Epithelial cell of proximal tubule (primary cell): ENCODE measurements around the gene FRS3. TPM values are rescaled to one million over a fixed set of nuclear protein-coding genes. Genes with fewer than 3 reads are reported as not detected.

Experiments used
- DNase-seq: peaks from one replicate; pipeline ENCODE4 v3.0.0-alpha.2; 2011; ENCODE audit warnings: low read depth
- H3K4me3 ChIP-seq: 2 replicates; pipeline ENCODE4 v1.5.1; 2011; ENCODE audit warnings: low read depth, mild to moderate bottlenecking, low read length
- total RNA-seq: library from RNA; depleted of rRNA; stranded (reverse); fragments of >200 nt; gene quantifications from 2 replicates; pipeline ENCODE4 v1.2.3, GENCODE V29; 2015
- TF ChIP-seq, protein P1 (sequence below): conservative IDR thresholded peaks from 2 replicates; pipeline ENCODE4 v1.5.1; 2012; ENCODE audit warnings: low read depth, mild to moderate bottlenecking, low read length

FRS3 gene, protein sequence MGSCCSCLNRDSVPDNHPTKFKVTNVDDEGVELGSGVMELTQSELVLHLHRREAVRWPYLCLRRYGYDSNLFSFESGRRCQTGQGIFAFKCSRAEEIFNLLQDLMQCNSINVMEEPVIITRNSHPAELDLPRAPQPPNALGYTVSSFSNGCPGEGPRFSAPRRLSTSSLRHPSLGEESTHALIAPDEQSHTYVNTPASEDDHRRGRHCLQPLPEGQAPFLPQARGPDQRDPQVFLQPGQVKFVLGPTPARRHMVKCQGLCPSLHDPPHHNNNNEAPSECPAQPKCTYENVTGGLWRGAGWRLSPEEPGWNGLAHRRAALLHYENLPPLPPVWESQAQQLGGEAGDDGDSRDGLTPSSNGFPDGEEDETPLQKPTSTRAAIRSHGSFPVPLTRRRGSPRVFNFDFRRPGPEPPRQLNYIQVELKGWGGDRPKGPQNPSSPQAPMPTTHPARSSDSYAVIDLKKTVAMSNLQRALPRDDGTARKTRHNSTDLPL
- 2.0 and 6.1 TPM in 2 replicates for total RNA-seq

DNA sequence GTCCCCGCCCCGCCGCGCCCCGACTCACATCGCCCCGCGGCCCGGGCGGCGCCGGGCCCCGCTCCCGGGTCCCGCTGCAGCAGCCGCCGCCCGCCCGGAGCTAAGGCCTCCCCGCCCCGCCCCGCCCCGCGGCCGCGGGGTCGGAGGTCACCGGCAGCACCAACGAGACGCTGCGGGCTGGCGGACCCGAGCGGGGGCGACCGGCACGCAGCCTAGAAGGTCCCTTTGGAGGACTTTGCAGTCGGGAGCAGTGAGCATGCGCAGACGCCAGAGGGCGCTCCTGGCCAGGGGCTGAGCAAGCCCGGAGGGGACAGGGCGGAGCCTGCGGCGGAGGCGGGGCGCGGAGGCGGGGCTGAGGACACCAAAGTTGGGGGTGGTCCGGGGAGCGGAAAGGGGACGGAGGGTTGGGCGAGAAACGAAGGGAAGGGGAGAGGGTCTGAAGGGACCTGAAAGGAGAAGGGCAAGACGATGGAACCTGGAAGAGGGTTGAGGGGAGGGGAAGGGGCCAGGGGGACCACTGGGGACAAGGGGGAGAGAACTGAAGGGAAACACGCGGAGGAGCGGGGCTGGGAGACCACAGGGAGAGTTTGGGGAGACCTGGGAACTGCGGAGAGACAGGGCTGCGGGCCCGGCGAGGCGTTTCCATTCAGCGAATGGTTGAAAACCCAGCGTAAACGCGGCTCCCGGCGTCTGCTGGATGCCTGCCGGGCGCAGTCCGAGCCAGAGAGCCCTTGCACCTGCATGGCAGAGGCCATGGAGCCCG lies at the start of gene FRS3:
Gene FRS3, minus strand, starts transcription at position 113 of the 763 bp plus-strand sequence. CDS start 2,913 bp downstream, outside the sequence.
- no peak for DNase-seq
- TF ChIP-seq, protein P1, sequence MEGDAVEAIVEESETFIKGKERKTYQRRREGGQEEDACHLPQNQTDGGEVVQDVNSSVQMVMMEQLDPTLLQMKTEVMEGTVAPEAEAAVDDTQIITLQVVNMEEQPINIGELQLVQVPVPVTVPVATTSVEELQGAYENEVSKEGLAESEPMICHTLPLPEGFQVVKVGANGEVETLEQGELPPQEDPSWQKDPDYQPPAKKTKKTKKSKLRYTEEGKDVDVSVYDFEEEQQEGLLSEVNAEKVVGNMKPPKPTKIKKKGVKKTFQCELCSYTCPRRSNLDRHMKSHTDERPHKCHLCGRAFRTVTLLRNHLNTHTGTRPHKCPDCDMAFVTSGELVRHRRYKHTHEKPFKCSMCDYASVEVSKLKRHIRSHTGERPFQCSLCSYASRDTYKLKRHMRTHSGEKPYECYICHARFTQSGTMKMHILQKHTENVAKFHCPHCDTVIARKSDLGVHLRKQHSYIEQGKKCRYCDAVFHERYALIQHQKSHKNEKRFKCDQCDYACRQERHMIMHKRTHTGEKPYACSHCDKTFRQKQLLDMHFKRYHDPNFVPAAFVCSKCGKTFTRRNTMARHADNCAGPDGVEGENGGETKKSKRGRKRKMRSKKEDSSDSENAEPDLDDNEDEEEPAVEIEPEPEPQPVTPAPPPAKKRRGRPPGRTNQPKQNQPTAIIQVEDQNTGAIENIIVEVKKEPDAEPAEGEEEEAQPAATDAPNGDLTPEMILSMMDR = peak; percentile 87

DNA sequence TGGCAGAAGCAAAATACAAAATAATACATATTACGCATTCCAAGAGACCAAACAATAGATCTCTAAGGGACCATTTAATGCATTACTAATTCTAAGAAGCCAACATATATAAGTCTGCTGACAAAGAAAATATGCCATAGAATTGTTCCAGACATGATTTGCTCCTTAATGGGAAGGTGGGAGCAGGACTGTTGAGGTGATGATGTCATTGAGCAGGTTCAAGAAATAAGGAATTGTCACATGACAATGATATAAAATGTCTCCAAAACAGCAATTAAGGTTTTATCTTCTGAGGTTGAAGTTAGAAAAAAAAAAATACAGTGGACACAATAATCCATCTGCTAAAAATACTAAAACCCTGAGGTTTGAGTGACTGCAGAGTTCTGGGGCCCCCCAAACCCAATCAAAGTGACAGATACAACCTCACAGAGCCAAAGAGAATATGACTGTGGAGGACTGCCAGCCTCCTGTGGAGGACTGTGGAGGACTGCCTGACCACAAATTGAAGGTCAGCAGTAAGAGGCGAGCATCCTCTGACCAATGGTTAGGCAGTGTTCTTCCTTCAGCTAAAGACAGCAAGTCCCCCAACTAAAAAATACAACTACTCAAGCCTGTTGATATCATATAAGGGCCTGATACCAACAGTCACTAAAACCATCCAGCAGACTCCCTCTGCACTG lies 46.8 kb upstream of the FRS3 start:
- no peak for DNase-seq
- TF ChIP-seq, protein P1 = no peak

More for the DNA sequence above, at the start of gene FRS3:
- H3K4me3 ChIP-seq = peak within 1 kb of the TSS; percentile 70

DNA sequence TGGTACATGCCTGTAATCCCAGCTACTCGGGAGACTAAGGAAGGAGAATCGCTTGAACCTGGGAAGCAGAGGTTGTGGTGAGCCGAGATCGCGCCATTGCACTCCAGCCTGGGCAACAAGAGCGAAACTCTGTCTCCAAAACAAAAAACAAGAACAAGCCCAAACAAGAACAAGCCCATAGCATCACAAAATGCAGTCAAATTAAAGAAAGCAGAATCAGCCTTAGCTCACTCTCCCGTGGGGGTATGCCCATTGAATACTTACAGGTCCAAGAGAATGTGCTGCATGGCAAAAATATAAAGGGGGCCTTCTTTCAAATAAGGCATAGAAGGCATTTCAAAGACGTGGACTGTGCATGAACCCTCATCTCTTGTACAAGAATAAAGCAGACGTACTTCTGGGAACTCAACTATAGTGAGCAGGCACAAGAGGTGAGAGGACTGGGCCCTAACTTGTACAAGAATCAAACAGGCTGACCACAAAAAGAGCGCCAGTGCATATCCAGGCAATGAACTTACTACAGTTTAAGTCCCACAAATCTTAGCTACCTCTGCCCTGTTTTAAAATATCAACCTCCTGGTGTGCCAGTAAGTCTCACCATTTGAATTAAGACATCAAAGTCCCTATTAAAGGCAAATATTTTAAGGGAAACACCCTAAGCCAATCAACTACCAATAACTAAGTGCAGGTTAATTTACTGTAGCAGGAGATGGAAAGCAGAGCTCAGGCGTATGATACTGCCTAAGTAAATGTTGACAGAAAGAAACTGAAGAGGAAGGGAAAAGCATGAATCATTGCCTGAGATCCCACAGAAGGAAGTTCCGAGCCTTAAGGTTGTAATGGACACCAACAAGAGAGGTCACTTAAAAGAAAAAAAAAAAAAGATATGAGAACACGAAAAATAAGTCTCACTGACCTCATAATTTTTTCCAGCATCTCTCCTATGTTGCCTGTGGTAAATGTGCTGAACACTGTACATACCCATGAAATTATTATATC lies 45.2 kb upstream of the FRS3 start:
- H3K4me3 ChIP-seq = no peak overlapping the region
- TF ChIP-seq, protein P1 = no peak
- no peak for DNase-seq

More for the DNA sequence above, 46.8 kb upstream of the FRS3 start:
- no peak overlapping the region for H3K4me3 ChIP-seq

DNA sequence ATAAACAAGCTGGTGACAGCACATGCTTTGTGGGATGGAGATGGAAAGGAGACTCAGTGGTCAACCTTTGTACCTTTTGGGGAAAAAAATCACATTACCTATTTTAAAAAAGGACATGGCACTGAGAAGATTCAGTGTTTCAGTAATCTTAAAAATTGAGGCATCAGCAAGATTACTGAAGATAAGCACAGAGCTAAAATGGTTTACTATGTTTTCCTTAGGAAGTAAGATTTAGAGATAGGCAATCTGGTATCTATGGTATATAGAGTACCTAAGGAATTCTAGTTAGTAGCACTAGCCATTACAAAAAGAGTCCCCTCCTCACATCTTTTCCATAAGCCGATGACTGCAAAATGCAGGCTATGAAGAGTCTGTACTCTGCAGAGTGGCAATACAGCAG lies 43.5 kb upstream of the FRS3 start:
- H3K4me3 ChIP-seq = no peak overlapping the region
- no peak for DNase-seq
- TF ChIP-seq, protein P1 = no peak

DNA sequence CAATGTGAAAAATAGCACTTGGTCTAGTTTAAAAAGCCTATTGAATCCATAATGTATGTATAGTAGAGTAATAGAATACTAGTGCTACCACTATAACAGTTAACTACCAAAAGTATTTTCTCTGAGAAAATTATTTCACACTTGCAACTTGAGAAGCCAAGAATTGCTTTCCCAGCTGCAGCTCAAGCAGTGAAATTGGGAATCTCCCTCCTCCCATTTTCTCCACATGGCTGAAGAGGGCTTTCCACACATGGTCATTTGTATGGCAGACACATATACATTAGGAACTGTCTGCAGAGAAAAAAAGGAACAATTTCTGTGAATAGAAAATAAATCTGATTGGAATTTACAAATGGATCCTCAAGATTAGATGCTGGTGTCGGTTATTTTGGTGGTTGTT lies 42.3 kb upstream of the FRS3 start:
- TF ChIP-seq, protein P1 = no peak
- H3K4me3 ChIP-seq = no peak overlapping the region
- no peak for DNase-seq

DNA sequence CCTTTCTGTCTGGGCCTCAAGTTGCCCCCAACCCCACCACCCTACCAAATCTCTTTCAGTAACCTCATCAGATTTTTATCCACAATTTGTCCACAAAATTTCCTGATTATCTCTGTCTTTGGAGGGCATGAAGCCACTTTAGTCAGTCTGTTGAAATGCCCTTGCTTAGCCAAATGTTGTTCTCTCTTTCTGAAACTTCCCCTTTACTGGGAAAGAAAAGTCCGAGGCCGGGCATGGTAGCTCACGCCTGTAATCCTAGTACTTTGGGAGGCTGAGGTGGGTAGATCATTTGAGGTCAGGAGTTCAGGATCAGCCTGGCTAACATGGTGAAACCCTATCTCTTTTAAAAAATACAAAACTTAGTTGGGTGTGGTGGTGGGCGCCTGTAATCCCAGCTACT lies 41.6 kb upstream of the FRS3 start:
- no peak for DNase-seq
- no peak overlapping the region for H3K4me3 ChIP-seq
- TF ChIP-seq, protein P1 = no peak
